ENCODE data around the gene PRRC1.

Gene PRRC1

DNA sequence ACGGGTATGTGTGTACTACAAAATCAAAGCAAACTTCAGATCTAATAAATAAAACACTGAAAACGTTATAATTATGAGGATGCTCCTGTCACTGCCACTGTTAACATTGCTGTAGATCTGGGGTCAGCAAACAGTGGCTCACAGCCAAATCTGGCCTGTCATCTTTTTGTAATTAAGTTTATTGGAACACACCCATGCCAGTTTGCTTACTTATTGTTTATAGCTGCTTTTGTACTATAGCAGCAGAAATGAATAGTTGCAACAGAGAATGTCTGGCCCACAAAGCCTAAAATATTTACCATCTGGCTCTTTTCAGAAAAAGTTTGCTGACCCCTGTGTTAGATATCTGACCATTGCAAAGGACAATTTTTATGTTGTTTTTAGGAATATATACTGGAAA lies 32.1 kb downstream of the PRRC1 start:
- H3K27me3 ChIP-seq (ENCODE audit: insufficient read depth, low read depth): no peaks in the 10 kb centered on the region
- no peak overlapping the region for H2AFZ ChIP-seq (ENCODE audit: low read depth)
- no peak overlapping the region for H3K4me3 ChIP-seq (IDR thresholded peaks at IDR 0.05; ENCODE audit: insufficient read depth, low read depth, low read length)
- no peak overlapping the region for H3K27ac ChIP-seq
- H3K4me1 ChIP-seq (ENCODE audit: low read depth, poor library complexity, severe bottlenecking): peaks cover 5% of the 10 kb centered on the region
- no peaks in the 10 kb centered on the region for H3K79me2 ChIP-seq (ENCODE audit: insufficient read depth, low read depth)
- no peak overlapping the region for H3K9ac ChIP-seq
- no peaks in the 10 kb centered on the region for H3K36me3 ChIP-seq (ENCODE audit: insufficient read depth)
- TF ChIP-seq, protein P1, sequence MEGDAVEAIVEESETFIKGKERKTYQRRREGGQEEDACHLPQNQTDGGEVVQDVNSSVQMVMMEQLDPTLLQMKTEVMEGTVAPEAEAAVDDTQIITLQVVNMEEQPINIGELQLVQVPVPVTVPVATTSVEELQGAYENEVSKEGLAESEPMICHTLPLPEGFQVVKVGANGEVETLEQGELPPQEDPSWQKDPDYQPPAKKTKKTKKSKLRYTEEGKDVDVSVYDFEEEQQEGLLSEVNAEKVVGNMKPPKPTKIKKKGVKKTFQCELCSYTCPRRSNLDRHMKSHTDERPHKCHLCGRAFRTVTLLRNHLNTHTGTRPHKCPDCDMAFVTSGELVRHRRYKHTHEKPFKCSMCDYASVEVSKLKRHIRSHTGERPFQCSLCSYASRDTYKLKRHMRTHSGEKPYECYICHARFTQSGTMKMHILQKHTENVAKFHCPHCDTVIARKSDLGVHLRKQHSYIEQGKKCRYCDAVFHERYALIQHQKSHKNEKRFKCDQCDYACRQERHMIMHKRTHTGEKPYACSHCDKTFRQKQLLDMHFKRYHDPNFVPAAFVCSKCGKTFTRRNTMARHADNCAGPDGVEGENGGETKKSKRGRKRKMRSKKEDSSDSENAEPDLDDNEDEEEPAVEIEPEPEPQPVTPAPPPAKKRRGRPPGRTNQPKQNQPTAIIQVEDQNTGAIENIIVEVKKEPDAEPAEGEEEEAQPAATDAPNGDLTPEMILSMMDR (conservative IDR thresholded peaks at IDR 0.05; ENCODE audit: low read depth, low read length): no peak
- H4K20me1 ChIP-seq (ENCODE audit: insufficient read depth): no peaks in the 10 kb centered on the region
- H3K4me2 ChIP-seq: no peak overlapping the region; the same call in 1 of the 2 replicates

DNA sequence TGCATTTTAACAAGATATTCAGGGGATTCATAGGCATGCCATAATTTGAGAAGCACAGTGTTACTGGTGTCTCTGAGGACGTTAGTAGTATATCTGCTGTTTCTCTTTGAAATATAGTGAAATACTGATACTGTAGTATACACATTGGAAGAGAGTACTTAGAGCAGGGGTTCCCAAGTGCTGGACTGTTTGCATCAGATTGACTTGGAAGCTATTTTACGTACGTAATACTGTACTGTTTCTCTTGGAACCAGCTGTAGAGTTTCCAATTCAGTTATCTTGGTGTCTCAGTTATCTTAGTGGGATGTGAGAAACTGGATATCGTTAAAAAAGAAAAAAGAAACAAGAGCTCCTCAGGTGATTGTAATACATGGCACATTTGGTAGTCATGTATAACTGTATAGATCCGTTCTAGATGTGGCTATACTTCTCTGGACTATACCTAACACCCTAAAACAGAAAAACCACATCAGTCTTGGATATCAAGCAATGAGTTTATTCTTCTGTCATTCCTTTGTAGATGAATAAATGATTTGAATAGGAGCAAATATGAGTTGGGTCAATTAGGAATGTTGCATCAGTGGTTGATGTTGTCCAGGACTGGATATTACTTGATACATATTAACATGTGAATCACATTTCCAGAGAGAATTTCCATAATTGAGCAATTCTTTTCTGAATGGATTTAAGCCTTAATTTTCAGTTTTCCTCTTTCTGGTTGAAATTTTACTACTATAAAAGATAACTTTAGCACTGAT lies 33.4 kb downstream of the PRRC1 start:
- no peak overlapping the region for H3K27ac ChIP-seq
- no peaks in the 10 kb centered on the region for H4K20me1 ChIP-seq (ENCODE audit: insufficient read depth)
- no peaks in the 10 kb centered on the region for H3K79me2 ChIP-seq (ENCODE audit: insufficient read depth, low read depth)
- TF ChIP-seq, protein P1 (conservative IDR thresholded peaks at IDR 0.05; ENCODE audit: low read depth, low read length): no peak
- no peaks in the 10 kb centered on the region for H3K27me3 ChIP-seq (ENCODE audit: insufficient read depth, low read depth)
- H3K4me3 ChIP-seq (IDR thresholded peaks at IDR 0.05; ENCODE audit: insufficient read depth, low read depth, low read length): no peak overlapping the region
- H3K9ac ChIP-seq: no peak overlapping the region
- H3K36me3 ChIP-seq (ENCODE audit: insufficient read depth): no peaks in the 10 kb centered on the region
- H3K4me1 ChIP-seq (ENCODE audit: low read depth, poor library complexity, severe bottlenecking): peaks cover 18% of the 10 kb centered on the region
- H3K4me2 ChIP-seq: no peak overlapping the region
- no peak overlapping the region for H2AFZ ChIP-seq (ENCODE audit: low read depth)

DNA sequence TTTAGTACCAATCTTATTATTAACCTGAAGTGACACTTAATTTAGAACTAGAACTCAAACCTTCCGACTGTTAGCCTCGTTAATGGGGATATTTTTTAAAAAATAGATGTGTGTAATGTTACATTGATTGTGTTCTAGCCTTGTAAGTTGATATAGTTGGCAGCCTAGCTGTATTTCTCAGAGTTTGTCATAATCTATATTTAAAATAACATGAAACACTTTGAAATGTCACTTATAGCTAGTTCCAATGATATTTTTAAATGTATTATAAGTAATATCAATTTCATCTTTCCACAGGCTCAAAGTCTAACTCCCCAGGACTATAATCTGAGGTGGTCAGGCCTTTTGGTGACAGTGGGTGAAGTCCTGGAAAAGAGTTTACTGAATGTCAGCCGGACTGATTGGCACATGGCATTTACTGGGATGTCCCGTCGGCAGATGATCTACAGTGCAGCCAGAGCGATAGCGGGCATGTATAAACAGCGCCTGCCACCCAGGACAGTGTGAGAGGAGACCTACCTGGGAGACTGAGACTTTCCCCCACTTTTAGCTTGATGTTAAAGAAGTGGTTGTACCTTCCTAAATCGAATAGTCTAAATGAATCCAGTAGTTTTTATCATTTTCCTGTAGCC lies 34.1 kb downstream of the PRRC1 start:
- Histone ChIP-seq H3K4me3 (IDR thresholded peaks at IDR 0.05; ENCODE audit: insufficient read depth, low read depth, low read length) (no peak overlapping the region), H3K4me1 (ENCODE audit: low read depth, poor library complexity, severe bottlenecking) (peaks cover 25% of the 10 kb centered on the region), H3K27me3 (ENCODE audit: insufficient read depth, low read depth) (no peaks in the 10 kb centered on the region), H3K27ac (no peak overlapping the region), H3K79me2 (ENCODE audit: insufficient read depth, low read depth) (no peaks in the 10 kb centered on the region), H3K9ac (no peak overlapping the region), H2AFZ (ENCODE audit: low read depth) (no peak overlapping the region), H3K36me3 (ENCODE audit: insufficient read depth) (no peaks in the 10 kb centered on the region), H3K4me2 (no peak overlapping the region), H4K20me1 (ENCODE audit: insufficient read depth) (no peaks in the 10 kb centered on the region)
- TF ChIP-seq, protein P1 (conservative IDR thresholded peaks at IDR 0.05; ENCODE audit: low read depth, low read length): no peak

DNA sequence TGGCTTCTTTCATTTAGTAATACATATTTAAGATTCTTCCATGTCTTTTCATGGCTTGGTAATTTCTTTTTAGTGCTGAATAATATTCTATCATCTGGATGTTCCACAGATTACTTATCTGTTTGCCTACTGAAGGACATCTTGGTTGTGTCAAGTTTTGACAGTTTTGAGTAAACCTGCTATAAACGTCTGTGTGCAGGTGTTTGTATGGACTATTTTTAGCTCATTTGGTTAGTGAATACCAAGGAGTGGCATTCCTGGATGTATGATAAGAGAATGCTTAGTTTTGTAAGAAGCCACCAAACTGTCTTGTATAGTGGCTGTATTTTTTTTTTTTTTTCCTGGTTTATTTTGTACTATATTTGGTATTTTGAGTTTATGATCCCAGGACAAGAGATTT lies 38.4 kb downstream of the PRRC1 start:
- TF ChIP-seq, protein P1 (conservative IDR thresholded peaks at IDR 0.05; ENCODE audit: low read depth, low read length): no peak
- Histone ChIP-seq H3K4me3 (IDR thresholded peaks at IDR 0.05; ENCODE audit: insufficient read depth, low read depth, low read length) (no peak overlapping the region), H2AFZ (ENCODE audit: low read depth) (no peak overlapping the region), H3K4me2 (peak overlapping the region; percentile 71), H3K36me3 (ENCODE audit: insufficient read depth) (no peaks in the 10 kb centered on the region), H3K27me3 (ENCODE audit: insufficient read depth, low read depth) (no peaks in the 10 kb centered on the region), H3K27ac (peak overlapping the region; percentile 7; the same call in 1 of the 2 replicates), H3K79me2 (ENCODE audit: insufficient read depth, low read depth) (no peaks in the 10 kb centered on the region), H3K9ac (no peak overlapping the region), H4K20me1 (ENCODE audit: insufficient read depth) (no peaks in the 10 kb centered on the region), H3K4me1 (ENCODE audit: low read depth, poor library complexity, severe bottlenecking) (peaks cover 42% of the 10 kb centered on the region)

Measured in KMS-11 (cell line).